ENCODE data around the gene VPS16.

DNA sequence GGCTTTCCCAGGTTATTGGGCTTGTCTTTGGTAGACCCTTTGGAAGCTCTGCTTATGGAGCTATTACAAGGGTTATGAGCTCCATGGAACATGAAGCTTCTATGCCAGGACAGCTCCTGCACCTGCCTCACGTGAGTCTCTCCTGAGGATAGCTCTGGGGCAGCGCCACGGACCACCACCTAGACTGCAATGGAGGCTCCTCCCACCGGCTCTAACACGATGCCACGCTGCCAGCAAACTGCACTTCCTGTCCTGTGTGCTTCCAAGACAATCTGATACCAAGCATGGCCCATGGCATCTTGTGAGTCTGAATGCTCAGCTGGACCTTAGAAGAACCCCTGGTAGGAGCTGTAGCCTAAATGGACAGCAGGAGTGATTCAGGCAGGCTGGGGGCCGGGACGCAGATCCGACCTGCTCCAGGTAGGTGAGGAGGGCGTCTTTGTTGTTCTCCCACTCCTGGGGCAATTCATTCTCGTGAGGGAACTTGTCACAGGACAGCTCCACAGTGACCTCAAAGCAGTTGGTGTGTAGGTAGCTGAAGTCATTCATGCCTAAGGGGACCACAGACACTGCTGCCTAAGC is 45.6 kb upstream of the VPS16 start:
- TF ChIP-seq, protein P1, sequence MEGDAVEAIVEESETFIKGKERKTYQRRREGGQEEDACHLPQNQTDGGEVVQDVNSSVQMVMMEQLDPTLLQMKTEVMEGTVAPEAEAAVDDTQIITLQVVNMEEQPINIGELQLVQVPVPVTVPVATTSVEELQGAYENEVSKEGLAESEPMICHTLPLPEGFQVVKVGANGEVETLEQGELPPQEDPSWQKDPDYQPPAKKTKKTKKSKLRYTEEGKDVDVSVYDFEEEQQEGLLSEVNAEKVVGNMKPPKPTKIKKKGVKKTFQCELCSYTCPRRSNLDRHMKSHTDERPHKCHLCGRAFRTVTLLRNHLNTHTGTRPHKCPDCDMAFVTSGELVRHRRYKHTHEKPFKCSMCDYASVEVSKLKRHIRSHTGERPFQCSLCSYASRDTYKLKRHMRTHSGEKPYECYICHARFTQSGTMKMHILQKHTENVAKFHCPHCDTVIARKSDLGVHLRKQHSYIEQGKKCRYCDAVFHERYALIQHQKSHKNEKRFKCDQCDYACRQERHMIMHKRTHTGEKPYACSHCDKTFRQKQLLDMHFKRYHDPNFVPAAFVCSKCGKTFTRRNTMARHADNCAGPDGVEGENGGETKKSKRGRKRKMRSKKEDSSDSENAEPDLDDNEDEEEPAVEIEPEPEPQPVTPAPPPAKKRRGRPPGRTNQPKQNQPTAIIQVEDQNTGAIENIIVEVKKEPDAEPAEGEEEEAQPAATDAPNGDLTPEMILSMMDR (optimal IDR thresholded peaks at IDR 0.05 in 1 of 3, IDR thresholded peaks at IDR 0.05 in 1 of 3, conservative IDR thresholded peaks at IDR 0.05 in 1 of 3; ENCODE audit: extremely low read depth in 1 of 3, insufficient read depth in 2 of 3, low read length in 3 of 3) = no peak
- TF ChIP-seq EZH2 (IDR thresholded peaks at IDR 0.05; ENCODE audit: low read length) = no peak

Measured in keratinocyte (primary cell).